ENCODE measurements around the gene GRM4. TPM values are rescaled to one million over a fixed set of nuclear protein-coding genes. Genes with fewer than 3 reads are reported as not detected.
A peak's percentile ranks its signal among the peaks of the same experiment; 100 is the strongest.

Gene GRM4
- total and polyA plus RNA-seq, 5 donors from 2014 or later: not detected

DNA sequence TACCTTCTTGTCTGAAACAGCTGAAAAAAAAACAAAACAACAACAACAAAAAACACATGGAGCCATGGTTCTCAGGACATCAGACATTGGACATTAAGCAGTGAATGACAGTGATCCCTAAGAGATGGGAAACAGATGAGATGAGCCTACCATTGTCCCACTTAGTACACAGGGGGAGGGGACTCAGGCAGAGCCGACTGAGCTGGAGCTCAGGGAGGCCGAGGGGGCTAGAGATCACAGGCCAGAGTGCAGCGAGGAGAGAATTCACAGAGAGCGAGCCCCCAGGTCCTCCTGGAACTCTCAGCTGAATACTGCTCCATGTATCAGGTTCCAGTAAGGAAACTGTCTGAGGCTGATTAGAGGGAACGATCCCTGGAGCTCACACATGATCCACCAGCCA, 134.6 kb downstream of the GRM4 start:
- Mint-ChIP-seq H3K9me3 (peaks cover 0 to 4% (median 0%) of the 10 kb centered on the region in 7 donors), H3K27ac (no peak overlapping the region), H3K36me3 (no peaks in the 10 kb centered on the region), H3K4me3 (no peak overlapping the region), H3K27me3 (peaks cover 7% of the 10 kb centered on the region), H3K4me1 (peaks cover 0 to 4% (median 0%) of the 10 kb centered on the region in 4 donors)
- H3K4me1 ChIP-seq (ENCODE audit: control insufficient read depth, insufficient read depth, low read length, poor library complexity, severe bottlenecking): no peaks in the 10 kb centered on the region
- no peak overlapping the region for H3K4me3 ChIP-seq (ENCODE audit: low read depth, low read length)
- no peaks in the 10 kb centered on the region for H3K36me3 ChIP-seq (ENCODE audit: control insufficient read depth, insufficient read depth, low read length)
- DNase-seq (no peak), ATAC-seq (ENCODE audit: low read depth in 2 of 2) (no peak)
- peaks cover 3% of the 10 kb centered on the region for H3K27me3 ChIP-seq (ENCODE audit: control insufficient read depth, insufficient read depth, low read length)
- H3K9me3 ChIP-seq (ENCODE audit: control insufficient read depth in 2 of 2, low read length in 2 of 2): no peaks in the 10 kb centered on the region
- no peak overlapping the region for H3K27ac ChIP-seq (ENCODE audit: insufficient read depth, low read length, poor library complexity, severe bottlenecking)

DNA sequence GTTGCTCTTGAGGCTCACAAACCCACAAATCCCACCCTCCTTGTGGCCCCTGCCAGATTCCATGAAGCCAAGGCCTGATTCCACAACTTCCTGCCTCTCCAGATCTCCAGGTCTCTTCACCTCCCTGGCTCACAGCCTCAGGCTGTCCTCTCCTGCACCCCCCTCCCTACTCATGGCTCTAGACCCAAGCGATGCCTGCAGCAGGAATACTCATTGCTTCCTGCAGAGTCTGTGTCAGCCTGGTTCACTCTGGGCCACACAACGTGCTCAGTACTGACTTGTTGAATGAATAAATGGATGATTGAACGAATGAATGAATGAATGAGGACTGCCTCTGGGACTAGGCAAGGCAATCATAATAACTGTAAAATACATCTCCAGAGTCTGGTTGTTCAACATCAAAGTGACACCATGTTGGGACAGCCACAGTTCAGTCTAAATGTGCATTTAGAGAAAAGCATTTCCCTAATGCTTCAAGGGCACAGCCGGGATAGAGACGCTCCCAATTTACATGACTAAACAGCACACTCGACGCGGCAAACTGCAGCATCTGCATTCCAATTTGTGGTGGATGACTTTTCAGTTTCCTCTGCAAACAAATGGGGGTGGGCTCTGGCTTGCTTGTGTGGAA, 139.9 kb downstream of the GRM4 start:
- Histone ChIP-seq H3K4me1 (ENCODE audit: control insufficient read depth, insufficient read depth, low read length, poor library complexity, severe bottlenecking) (no peaks in the 10 kb centered on the region), H3K27ac (ENCODE audit: insufficient read depth, low read length, poor library complexity, severe bottlenecking) (no peak overlapping the region), H3K27me3 (ENCODE audit: control insufficient read depth, insufficient read depth, low read length) (peaks cover 3% of the 10 kb centered on the region), H3K36me3 (ENCODE audit: control insufficient read depth, insufficient read depth, low read length) (no peaks in the 10 kb centered on the region), H3K4me3 (ENCODE audit: low read depth, low read length) (no peak overlapping the region), H3K9me3 (ENCODE audit: control insufficient read depth in 2 of 2, low read length in 2 of 2) (no peaks in the 10 kb centered on the region)
- peaks cover 0 to 4% (median 1%) of the 10 kb centered on the region in 7 donors for H3K9me3 Mint-ChIP-seq
- peaks cover 23% of the 10 kb centered on the region for H3K27me3 Mint-ChIP-seq
- peak overlapping the region in 1 of 4 donors; percentile 53 for H3K4me3 Mint-ChIP-seq
- DNase-seq (no peak), ATAC-seq (ENCODE audit: low read depth in 2 of 2) (no peak)
- peak overlapping the region in 1 of 3 donors; percentile 71 for H3K27ac Mint-ChIP-seq
- H3K4me1 Mint-ChIP-seq: peaks cover 0 to 4% (median 0%) of the 10 kb centered on the region in 4 donors
- no peaks in the 10 kb centered on the region for H3K36me3 Mint-ChIP-seq

DNA sequence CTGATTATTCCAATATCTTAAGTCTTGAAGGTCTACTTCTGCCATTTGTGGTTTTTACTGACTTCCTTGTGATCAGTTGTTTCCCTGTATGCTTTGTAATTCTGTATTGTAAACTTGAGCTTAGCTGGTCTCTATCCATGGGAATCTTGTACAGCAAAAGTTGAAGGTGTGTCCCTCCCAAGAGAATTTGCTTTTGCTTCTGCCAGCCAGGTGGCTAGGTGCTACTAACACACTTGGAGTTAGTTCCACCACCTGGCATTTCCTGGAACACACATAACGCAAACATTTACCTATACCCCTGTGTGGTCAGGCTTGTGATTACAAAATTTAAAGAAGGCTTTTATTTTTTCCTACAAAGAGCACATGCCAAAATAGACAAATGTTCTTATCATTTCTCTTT, 141.2 kb downstream of the GRM4 start:
- DNase-seq (no peak), ATAC-seq (ENCODE audit: low read depth in 2 of 2) (no peak)
- Mint-ChIP-seq H3K27ac (no peak overlapping the region), H3K4me3 (no peak overlapping the region), H3K27me3 (peaks cover 23% of the 10 kb centered on the region), H3K4me1 (peaks cover 0 to 3% (median 0%) of the 10 kb centered on the region in 4 donors), H3K36me3 (no peaks in the 10 kb centered on the region), H3K9me3 (peaks cover 0 to 4% (median 1%) of the 10 kb centered on the region in 7 donors)
- Histone ChIP-seq H3K4me3 (ENCODE audit: low read depth, low read length) (no peak overlapping the region), H3K36me3 (ENCODE audit: control insufficient read depth, insufficient read depth, low read length) (no peaks in the 10 kb centered on the region), H3K27me3 (ENCODE audit: control insufficient read depth, insufficient read depth, low read length) (peaks cover 3% of the 10 kb centered on the region), H3K27ac (ENCODE audit: insufficient read depth, low read length, poor library complexity, severe bottlenecking) (no peak overlapping the region), H3K9me3 (ENCODE audit: control insufficient read depth in 2 of 2, low read length in 2 of 2) (no peaks in the 10 kb centered on the region), H3K4me1 (ENCODE audit: control insufficient read depth, insufficient read depth, low read length, poor library complexity, severe bottlenecking) (no peaks in the 10 kb centered on the region)

DNA sequence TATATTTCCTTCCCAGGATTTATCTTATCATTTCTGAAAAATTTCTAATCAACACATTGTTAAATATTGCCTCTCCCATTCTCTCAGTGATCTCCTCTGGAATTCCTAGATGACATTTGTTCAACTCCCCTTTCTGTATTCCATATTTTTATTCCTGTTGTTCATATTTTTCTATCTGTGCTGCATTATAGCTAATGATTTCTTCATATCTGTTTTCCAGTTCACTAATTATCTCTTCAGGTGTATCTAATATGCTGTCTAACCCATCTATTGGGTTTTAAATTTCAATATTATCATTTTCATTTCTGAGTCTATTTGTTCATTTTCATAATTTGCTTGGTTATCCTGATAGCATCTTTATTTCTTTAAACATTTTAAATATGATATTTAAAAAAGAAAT, 141.9 kb downstream of the GRM4 start:
- H3K4me3 ChIP-seq (ENCODE audit: low read depth, low read length): no peak overlapping the region
- Mint-ChIP-seq H3K36me3 (no peaks in the 10 kb centered on the region), H3K4me3 (no peak overlapping the region), H3K27ac (no peak overlapping the region), H3K4me1 (peaks cover 0 to 2% (median 0%) of the 10 kb centered on the region in 4 donors), H3K9me3 (peaks cover 0 to 4% (median 1%) of the 10 kb centered on the region in 7 donors), H3K27me3 (peaks cover 23% of the 10 kb centered on the region)
- peaks cover 2% of the 10 kb centered on the region for H3K27me3 ChIP-seq (ENCODE audit: control insufficient read depth, insufficient read depth, low read length)
- DNase-seq: no peak
- ATAC-seq (ENCODE audit: low read depth in 2 of 2): no peak
- no peaks in the 10 kb centered on the region for H3K9me3 ChIP-seq (ENCODE audit: control insufficient read depth in 2 of 2, low read length in 2 of 2)
- H3K27ac ChIP-seq (ENCODE audit: insufficient read depth, low read length, poor library complexity, severe bottlenecking): no peak overlapping the region
- H3K4me1 ChIP-seq (ENCODE audit: control insufficient read depth, insufficient read depth, low read length, poor library complexity, severe bottlenecking): no peaks in the 10 kb centered on the region
- H3K36me3 ChIP-seq (ENCODE audit: control insufficient read depth, insufficient read depth, low read length): no peaks in the 10 kb centered on the region

DNA sequence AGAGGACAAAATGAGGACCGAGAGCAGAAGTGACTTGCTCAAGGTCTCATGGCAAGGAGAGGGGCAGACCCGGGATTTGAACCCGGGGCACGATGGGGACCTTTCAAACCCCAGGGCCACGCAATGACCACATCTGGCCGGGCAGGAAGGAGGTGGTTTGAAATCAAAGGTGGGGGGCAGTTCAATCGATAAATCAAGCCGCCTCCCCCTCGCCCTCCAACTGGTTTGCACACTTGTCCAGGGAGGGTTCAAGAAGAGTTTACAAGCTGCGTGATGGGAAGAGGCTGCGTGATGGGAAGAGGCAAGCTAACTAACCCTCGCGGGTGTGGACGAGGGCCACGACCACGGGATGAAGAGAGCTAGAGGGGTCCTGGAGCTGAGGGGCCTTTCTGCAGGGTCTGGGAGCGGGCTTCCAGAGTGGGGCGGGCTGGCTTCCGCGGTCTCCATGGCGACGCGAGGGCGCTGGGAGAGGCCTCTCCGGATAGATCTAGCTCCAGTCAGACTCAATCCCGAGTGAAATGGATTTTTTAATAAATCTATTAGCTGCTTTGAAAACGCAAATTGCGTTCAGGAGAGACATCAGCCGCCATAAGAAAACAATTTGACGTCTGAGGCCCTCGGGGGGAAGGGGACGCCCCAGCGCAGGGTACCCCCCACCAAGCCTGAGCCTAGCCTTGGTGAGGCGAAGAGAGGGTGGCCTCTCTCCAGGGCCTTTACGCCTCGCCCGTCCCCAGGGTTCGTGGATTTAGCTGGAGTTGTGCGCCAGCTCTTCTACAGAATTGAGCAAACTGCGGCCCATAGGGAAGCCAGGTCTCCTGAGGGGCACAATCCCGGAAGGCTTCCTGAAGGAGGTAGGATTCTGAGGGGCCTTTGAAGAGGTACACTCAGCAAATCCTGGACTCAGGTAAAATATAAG, 143.9 kb downstream of the GRM4 start:
- Histone ChIP-seq H3K9me3 (ENCODE audit: control insufficient read depth in 2 of 2, low read length in 2 of 2) (peaks cover 4% of the 10 kb centered on the region in 2 experiments), H3K27ac (ENCODE audit: insufficient read depth, low read length, poor library complexity, severe bottlenecking) (no peak overlapping the region), H3K4me1 (ENCODE audit: control insufficient read depth, insufficient read depth, low read length, poor library complexity, severe bottlenecking) (no peaks in the 10 kb centered on the region), H3K36me3 (ENCODE audit: control insufficient read depth, insufficient read depth, low read length) (no peaks in the 10 kb centered on the region), H3K4me3 (ENCODE audit: low read depth, low read length) (no peak overlapping the region), H3K27me3 (ENCODE audit: control insufficient read depth, insufficient read depth, low read length) (no peaks in the 10 kb centered on the region)
- H3K9me3 Mint-ChIP-seq: peaks cover 0 to 11% (median 3%) of the 10 kb centered on the region in 7 donors
- no peak overlapping the region for H3K4me3 Mint-ChIP-seq
- no peak for DNase-seq
- H3K36me3 Mint-ChIP-seq: no peaks in the 10 kb centered on the region
- peaks cover 24% of the 10 kb centered on the region for H3K27me3 Mint-ChIP-seq
- no peak for ATAC-seq (ENCODE audit: low read depth in 2 of 2)
- no peaks in the 10 kb centered on the region for H3K4me1 Mint-ChIP-seq
- no peak overlapping the region for H3K27ac Mint-ChIP-seq

DNA sequence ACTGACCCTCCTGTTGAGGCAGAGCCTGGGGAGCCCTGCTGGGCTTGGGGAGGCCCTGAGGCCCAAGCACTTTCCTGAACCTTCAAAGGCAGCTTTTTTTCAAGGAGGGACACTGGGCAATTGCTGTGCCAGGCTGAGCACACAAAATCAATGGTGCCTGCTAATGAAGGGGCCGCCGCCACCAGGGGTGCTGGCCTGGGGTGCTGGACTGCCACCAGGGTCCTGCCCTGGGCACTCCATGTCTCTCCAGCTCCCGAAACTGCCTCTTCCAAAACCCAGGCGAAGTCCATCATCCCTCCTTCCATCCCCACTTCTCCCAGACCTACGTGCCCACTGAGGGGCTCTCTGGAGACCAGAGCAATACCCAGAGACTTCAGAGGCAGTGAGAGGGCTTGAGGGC, 145.6 kb downstream of the GRM4 start:
- Mint-ChIP-seq H3K4me1 (no peaks in the 10 kb centered on the region), H3K36me3 (no peaks in the 10 kb centered on the region), H3K27me3 (peaks cover 17% of the 10 kb centered on the region), H3K9me3 (peaks cover 0 to 15% (median 3%) of the 10 kb centered on the region in 7 donors), H3K27ac (no peak overlapping the region), H3K4me3 (no peak overlapping the region)
- no peaks in the 10 kb centered on the region for H3K36me3 ChIP-seq (ENCODE audit: control insufficient read depth, insufficient read depth, low read length)
- peaks cover 4% of the 10 kb centered on the region in 2 experiments for H3K9me3 ChIP-seq (ENCODE audit: control insufficient read depth in 2 of 2, low read length in 2 of 2)
- no peak overlapping the region for H3K27ac ChIP-seq (ENCODE audit: insufficient read depth, low read length, poor library complexity, severe bottlenecking)
- ATAC-seq (ENCODE audit: low read depth in 2 of 2): no peak
- no peak for DNase-seq
- no peaks in the 10 kb centered on the region for H3K4me1 ChIP-seq (ENCODE audit: control insufficient read depth, insufficient read depth, low read length, poor library complexity, severe bottlenecking)
- no peak overlapping the region for H3K4me3 ChIP-seq (ENCODE audit: low read depth, low read length)
- no peaks in the 10 kb centered on the region for H3K27me3 ChIP-seq (ENCODE audit: control insufficient read depth, insufficient read depth, low read length)

DNA sequence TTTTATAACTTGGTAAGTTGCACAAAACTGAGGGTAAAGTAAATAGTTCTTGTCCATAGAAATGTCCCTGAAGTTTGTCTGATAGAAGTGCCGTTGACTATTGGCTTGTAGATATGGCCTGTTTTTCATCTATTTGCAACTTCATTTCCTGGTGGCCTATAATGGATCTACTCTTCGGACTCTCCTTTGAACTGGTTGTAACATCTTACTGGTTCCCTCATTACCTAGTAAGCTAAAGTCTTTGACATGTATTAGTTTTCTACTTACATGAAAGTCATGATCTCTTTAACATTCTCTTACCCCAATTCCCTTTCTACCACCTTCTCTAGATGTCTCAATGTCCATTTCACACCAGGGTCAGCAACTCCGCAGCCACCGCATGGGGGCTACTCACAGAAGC, 146.3 kb downstream of the GRM4 start:
- Histone ChIP-seq H3K4me1 (ENCODE audit: control insufficient read depth, insufficient read depth, low read length, poor library complexity, severe bottlenecking) (no peaks in the 10 kb centered on the region), H3K9me3 (ENCODE audit: control insufficient read depth in 2 of 2, low read length in 2 of 2) (peaks cover 4% of the 10 kb centered on the region in 2 experiments), H3K36me3 (ENCODE audit: control insufficient read depth, insufficient read depth, low read length) (no peaks in the 10 kb centered on the region), H3K27me3 (ENCODE audit: control insufficient read depth, insufficient read depth, low read length) (no peaks in the 10 kb centered on the region), H3K27ac (ENCODE audit: insufficient read depth, low read length, poor library complexity, severe bottlenecking) (no peak overlapping the region), H3K4me3 (ENCODE audit: low read depth, low read length) (no peak overlapping the region)
- Mint-ChIP-seq H3K36me3 (no peaks in the 10 kb centered on the region), H3K27me3 (peaks cover 15% of the 10 kb centered on the region), H3K4me3 (no peak overlapping the region), H3K4me1 (no peaks in the 10 kb centered on the region), H3K9me3 (peaks cover 0 to 15% (median 3%) of the 10 kb centered on the region in 7 donors), H3K27ac (no peak overlapping the region)
- DNase-seq (no peak), ATAC-seq (ENCODE audit: low read depth in 2 of 2) (no peak)

Measured in CD4-positive, CD25-positive, alpha-beta regulatory T cell (primary cell).